ENCODE results near the gene LNX1.

Gene LNX1

DNA sequence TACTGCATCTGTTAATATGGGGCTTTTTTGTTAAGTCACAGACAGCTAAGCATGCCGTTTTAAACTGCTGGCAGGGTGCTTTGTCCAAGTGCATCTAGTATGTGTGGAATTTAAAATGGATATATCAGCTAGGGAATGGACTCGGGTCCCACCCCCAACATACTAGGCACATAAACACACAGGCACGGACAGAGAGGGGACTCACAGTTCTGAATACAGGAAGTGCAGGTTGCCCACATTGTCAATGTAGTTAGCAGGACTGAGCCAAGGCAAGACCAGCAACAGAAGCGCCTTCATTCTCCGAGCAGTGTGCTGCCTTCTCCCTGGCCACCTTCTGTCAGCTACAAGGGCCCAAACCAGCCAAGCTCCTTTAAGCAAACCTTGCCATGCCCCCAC lies 33.6 kb downstream of the LNX1 start:
- Histone ChIP-seq H3K4ac (ENCODE audit: low read depth, low read length) (no peak overlapping the region), H4K5ac (ENCODE audit: low read length) (no peak overlapping the region), H3K79me1 (ENCODE audit: low read length) (no peaks in the 10 kb centered on the region), H3K36me3 (ENCODE audit: control insufficient read depth, insufficient read depth, low read length) (no peaks in the 10 kb centered on the region), H3K4me2 (ENCODE audit: low read length) (no peak overlapping the region), H4K8ac (ENCODE audit: low read depth, low read length) (no peak overlapping the region), H2BK5ac (ENCODE audit: low read length) (no peak overlapping the region), H2AK5ac (ENCODE audit: low read length) (no peak overlapping the region), H3K23ac (ENCODE audit: low read length) (no peak overlapping the region), H3K79me2 (ENCODE audit: control insufficient read depth, insufficient read depth, low read length) (no peaks in the 10 kb centered on the region), H3K27me3 (ENCODE audit: insufficient read depth, low read length, poor library complexity) (no peaks in the 10 kb centered on the region), H3K27ac (ENCODE audit: low read depth, low read length) (no peak overlapping the region), H3K18ac (ENCODE audit: low read length) (no peak overlapping the region), H2BK15ac (replicated peaks; ENCODE audit: low read depth) (no peak overlapping the region), H3K56ac (ENCODE audit: low read length) (no peak overlapping the region), H3K9ac (ENCODE audit: low read length) (no peak overlapping the region), H2BK120ac (ENCODE audit: low read depth, low read length) (no peak overlapping the region), H3K4me1 (ENCODE audit: control insufficient read depth, low read depth, low read length) (no peaks in the 10 kb centered on the region), H3K4me3 (ENCODE audit: low read length) (no peak overlapping the region)
- no CpG with 5 or more reads among the region's 5 CpGs for WGBS (ENCODE audit: extremely low coverage, insufficient coverage, low lambda C conversion rate)
- DNase-seq, result no peak

- Histone ChIP-seq H3K79me2 (ENCODE audit: control insufficient read depth, insufficient read depth, low read length) (no peaks in the 10 kb centered on the region), H3K56ac (ENCODE audit: low read length) (no peak overlapping the region), H3K4ac (ENCODE audit: low read depth, low read length) (no peak overlapping the region), H4K5ac (ENCODE audit: low read length) (no peak overlapping the region), H4K8ac (ENCODE audit: low read depth, low read length) (no peak overlapping the region), H3K9ac (ENCODE audit: low read length) (no peak overlapping the region), H2AK5ac (ENCODE audit: low read length) (no peak overlapping the region), H3K27me3 (ENCODE audit: insufficient read depth, low read length, poor library complexity) (no peaks in the 10 kb centered on the region), H3K23ac (ENCODE audit: low read length) (no peak overlapping the region), H3K4me3 (ENCODE audit: low read length) (no peak overlapping the region), H3K79me1 (ENCODE audit: low read length) (no peaks in the 10 kb centered on the region), H2BK120ac (ENCODE audit: low read depth, low read length) (no peak overlapping the region), H3K27ac (ENCODE audit: low read depth, low read length) (no peak overlapping the region), H2BK15ac (replicated peaks; ENCODE audit: low read depth) (no peak overlapping the region), H3K4me2 (ENCODE audit: low read length) (no peak overlapping the region), H3K36me3 (ENCODE audit: control insufficient read depth, insufficient read depth, low read length) (no peaks in the 10 kb centered on the region), H2BK5ac (ENCODE audit: low read length) (no peak overlapping the region), H3K4me1 (ENCODE audit: control insufficient read depth, low read depth, low read length) (no peaks in the 10 kb centered on the region), H3K18ac (ENCODE audit: low read length) (no peak overlapping the region)
- no peak for DNase-seq
- no CpG with 5 or more reads among the region's 2 CpGs for WGBS (ENCODE audit: extremely low coverage, insufficient coverage, low lambda C conversion rate)
Measured at GRCh38 chr4:53556651-53557050, 34.6 kb downstream of the LNX1 start.

DNA sequence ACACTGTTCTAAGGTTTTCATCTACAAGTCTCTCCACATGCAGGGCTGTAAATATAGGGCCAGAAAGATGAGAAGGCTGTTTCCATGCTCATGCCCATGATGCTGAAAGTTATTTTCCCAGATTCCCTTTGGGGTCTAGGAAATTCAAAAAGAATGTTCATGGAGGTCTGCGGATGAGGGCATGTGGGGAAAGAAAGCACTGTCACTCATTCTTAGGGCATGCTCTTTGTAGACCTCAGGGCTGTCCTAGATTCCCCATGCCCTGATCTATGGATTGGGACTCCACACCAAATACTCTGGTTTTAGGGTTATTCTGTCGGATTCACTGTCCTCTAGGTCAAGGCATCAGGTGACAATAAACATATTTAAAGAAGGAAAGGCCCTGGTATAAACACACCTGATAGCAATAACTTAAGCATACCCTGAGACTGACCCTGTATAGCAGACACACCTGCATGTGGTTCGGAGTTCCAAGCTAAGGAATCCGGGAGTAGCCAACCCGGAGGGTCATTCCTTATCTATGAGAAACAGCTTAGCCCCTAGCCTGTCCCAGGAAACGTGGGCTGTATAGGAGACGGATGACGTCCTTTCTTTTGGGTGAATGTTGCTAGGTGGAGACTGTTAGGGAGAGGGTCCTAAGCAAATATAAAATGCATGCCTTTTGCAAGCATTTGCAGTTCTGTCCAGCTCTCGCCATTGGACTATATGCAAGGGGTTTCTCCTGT lies 37.6 kb downstream of the LNX1 start:
- Histone ChIP-seq H3K56ac (ENCODE audit: low read length) (no peak overlapping the region), H3K4me3 (ENCODE audit: low read length) (no peak overlapping the region), H3K79me2 (ENCODE audit: control insufficient read depth, insufficient read depth, low read length) (no peaks in the 10 kb centered on the region), H4K8ac (ENCODE audit: low read depth, low read length) (no peak overlapping the region), H3K4me1 (ENCODE audit: control insufficient read depth, low read depth, low read length) (no peaks in the 10 kb centered on the region), H3K27me3 (ENCODE audit: insufficient read depth, low read length, poor library complexity) (no peaks in the 10 kb centered on the region), H3K4me2 (ENCODE audit: low read length) (no peak overlapping the region), H2BK5ac (ENCODE audit: low read length) (no peak overlapping the region), H4K5ac (ENCODE audit: low read length) (no peak overlapping the region), H2BK120ac (ENCODE audit: low read depth, low read length) (no peak overlapping the region), H3K9ac (ENCODE audit: low read length) (no peak overlapping the region), H3K18ac (ENCODE audit: low read length) (no peak overlapping the region), H3K36me3 (ENCODE audit: control insufficient read depth, insufficient read depth, low read length) (no peaks in the 10 kb centered on the region), H3K27ac (ENCODE audit: low read depth, low read length) (no peak overlapping the region), H2AK5ac (ENCODE audit: low read length) (no peak overlapping the region), H2BK15ac (replicated peaks; ENCODE audit: low read depth) (no peak overlapping the region), H3K79me1 (ENCODE audit: low read length) (no peaks in the 10 kb centered on the region), H3K4ac (ENCODE audit: low read depth, low read length) (no peak overlapping the region), H3K23ac (ENCODE audit: low read length) (no peak overlapping the region)
- DNase-seq, result no peak
- WGBS (ENCODE audit: extremely low coverage, insufficient coverage, low lambda C conversion rate), result no CpG with 5 or more reads among the region's 9 CpGs

DNA sequence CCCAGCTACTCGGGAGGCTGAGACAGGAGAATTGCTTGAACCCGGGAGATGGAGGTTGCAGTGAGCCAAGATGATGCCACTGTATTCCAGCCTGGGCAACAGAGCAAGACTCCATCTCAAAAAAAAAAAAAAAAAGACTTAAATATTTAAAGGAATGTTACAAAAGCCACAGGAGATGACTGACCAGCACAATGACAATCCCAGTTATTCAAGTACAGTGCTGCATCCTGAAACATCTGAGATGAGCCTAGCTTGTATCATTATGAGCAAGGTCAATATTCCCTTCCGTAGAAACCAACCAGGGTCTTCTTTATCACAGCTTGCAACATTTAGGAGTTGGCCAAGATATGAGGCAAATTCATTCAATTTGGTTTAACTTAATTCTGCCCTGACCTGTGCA lies 38.6 kb downstream of the LNX1 start:
- H3K56ac ChIP-seq (ENCODE audit: low read length), result no peak overlapping the region
- no peaks in the 10 kb centered on the region for H3K79me1 ChIP-seq (ENCODE audit: low read length)
- H2AK5ac ChIP-seq (ENCODE audit: low read length), result no peak overlapping the region
- no peak overlapping the region for H2BK5ac ChIP-seq (ENCODE audit: low read length)
- H3K36me3 ChIP-seq (ENCODE audit: control insufficient read depth, insufficient read depth, low read length), result no peaks in the 10 kb centered on the region
- H4K8ac ChIP-seq (ENCODE audit: low read depth, low read length), result no peak overlapping the region
- H2BK120ac ChIP-seq (ENCODE audit: low read depth, low read length), result no peak overlapping the region
- no peaks in the 10 kb centered on the region for H3K79me2 ChIP-seq (ENCODE audit: control insufficient read depth, insufficient read depth, low read length)
- no peak overlapping the region for H3K9ac ChIP-seq (ENCODE audit: low read length)
- no peak overlapping the region for H4K5ac ChIP-seq (ENCODE audit: low read length)
- H3K4me2 ChIP-seq (ENCODE audit: low read length), result no peak overlapping the region
- no peaks in the 10 kb centered on the region for H3K4me1 ChIP-seq (ENCODE audit: control insufficient read depth, low read depth, low read length)
- H2BK15ac ChIP-seq (replicated peaks; ENCODE audit: low read depth), result no peak overlapping the region
- H3K27ac ChIP-seq (ENCODE audit: low read depth, low read length), result no peak overlapping the region
- no CpG with 5 or more reads among the region's 3 CpGs for WGBS (ENCODE audit: extremely low coverage, insufficient coverage, low lambda C conversion rate)
- H3K23ac ChIP-seq (ENCODE audit: low read length), result no peak overlapping the region
- no peak overlapping the region for H3K4ac ChIP-seq (ENCODE audit: low read depth, low read length)
- H3K27me3 ChIP-seq (ENCODE audit: insufficient read depth, low read length, poor library complexity), result no peaks in the 10 kb centered on the region
- H3K4me3 ChIP-seq (ENCODE audit: low read length), result no peak overlapping the region
- H3K18ac ChIP-seq (ENCODE audit: low read length), result no peak overlapping the region
- DNase-seq, result no peak

GRCh38 chr4:53551958-53552357 lies 39.3 kb downstream of the LNX1 start:
- Histone ChIP-seq H3K4ac (ENCODE audit: low read depth, low read length) (no peak overlapping the region), H3K4me2 (ENCODE audit: low read length) (no peak overlapping the region), H3K9ac (ENCODE audit: low read length) (no peak overlapping the region), H2AK5ac (ENCODE audit: low read length) (no peak overlapping the region), H3K27me3 (ENCODE audit: insufficient read depth, low read length, poor library complexity) (no peaks in the 10 kb centered on the region), H3K56ac (ENCODE audit: low read length) (no peak overlapping the region), H3K4me1 (ENCODE audit: control insufficient read depth, low read depth, low read length) (no peaks in the 10 kb centered on the region), H2BK5ac (ENCODE audit: low read length) (no peak overlapping the region), H4K8ac (ENCODE audit: low read depth, low read length) (no peak overlapping the region), H3K18ac (ENCODE audit: low read length) (no peak overlapping the region), H4K5ac (ENCODE audit: low read length) (no peak overlapping the region), H3K27ac (ENCODE audit: low read depth, low read length) (no peak overlapping the region), H3K4me3 (ENCODE audit: low read length) (no peak overlapping the region), H2BK15ac (replicated peaks; ENCODE audit: low read depth) (no peak overlapping the region), H3K79me1 (ENCODE audit: low read length) (no peaks in the 10 kb centered on the region), H3K79me2 (ENCODE audit: control insufficient read depth, insufficient read depth, low read length) (no peaks in the 10 kb centered on the region), H3K36me3 (ENCODE audit: control insufficient read depth, insufficient read depth, low read length) (no peaks in the 10 kb centered on the region), H3K23ac (ENCODE audit: low read length) (no peak overlapping the region), H2BK120ac (ENCODE audit: low read depth, low read length) (no peak overlapping the region)
- no CpG with 5 or more reads among the region's 6 CpGs for WGBS (ENCODE audit: extremely low coverage, insufficient coverage, low lambda C conversion rate)
- DNase-seq, result no peak

GRCh38 chr4:53551281-53551864 lies 39.9 kb downstream of the LNX1 start:
- H3K36me3 ChIP-seq (ENCODE audit: control insufficient read depth, insufficient read depth, low read length), result no peaks in the 10 kb centered on the region
- H2AK5ac ChIP-seq (ENCODE audit: low read length), result no peak overlapping the region
- no peak overlapping the region for H4K5ac ChIP-seq (ENCODE audit: low read length)
- H3K27me3 ChIP-seq (ENCODE audit: insufficient read depth, low read length, poor library complexity), result no peaks in the 10 kb centered on the region
- H3K4me1 ChIP-seq (ENCODE audit: control insufficient read depth, low read depth, low read length), result no peaks in the 10 kb centered on the region
- no peaks in the 10 kb centered on the region for H3K79me1 ChIP-seq (ENCODE audit: low read length)
- H3K27ac ChIP-seq (ENCODE audit: low read depth, low read length), result no peak overlapping the region
- H3K56ac ChIP-seq (ENCODE audit: low read length), result no peak overlapping the region
- H2BK120ac ChIP-seq (ENCODE audit: low read depth, low read length), result no peak overlapping the region
- no peak overlapping the region for H3K18ac ChIP-seq (ENCODE audit: low read length)
- H2BK5ac ChIP-seq (ENCODE audit: low read length), result no peak overlapping the region
- H4K8ac ChIP-seq (ENCODE audit: low read depth, low read length), result no peak overlapping the region
- DNase-seq, result no peak
- no peak overlapping the region for H3K9ac ChIP-seq (ENCODE audit: low read length)
- no CpG with 5 or more reads among the region's 7 CpGs for WGBS (ENCODE audit: extremely low coverage, insufficient coverage, low lambda C conversion rate)
- no peak overlapping the region for H3K4me2 ChIP-seq (ENCODE audit: low read length)
- no peak overlapping the region for H3K4me3 ChIP-seq (ENCODE audit: low read length)
- H3K23ac ChIP-seq (ENCODE audit: low read length), result no peak overlapping the region
- H2BK15ac ChIP-seq (replicated peaks; ENCODE audit: low read depth), result no peak overlapping the region
- no peak overlapping the region for H3K4ac ChIP-seq (ENCODE audit: low read depth, low read length)
- H3K79me2 ChIP-seq (ENCODE audit: control insufficient read depth, insufficient read depth, low read length), result no peaks in the 10 kb centered on the region
